GM12878 (cell line): ENCODE measurements around the gene ANKRD33B. TPM values are rescaled to one million over a fixed set of nuclear protein-coding genes. Genes with fewer than 3 reads are reported as not detected.

Source experiments
- ATAC-seq: fragments of 200-7000 bp; cut with Tn5 transposase; 3 replicates; pipeline ENCODE4 v1.9.1; 2020; ENCODE audit warnings: mild to moderate bottlenecking, moderate library complexity
- BruUV-seq: library from RNA; stranded (reverse); fragments of 400-500 nt; replicated peaks from 2 replicates; lab custom pipeline; 2021; lab: Mats Ljungman, UMichigan
- CTCF ChIA-PET: fragments of 300-600 bp; sonication (Branson Sonifier 250); formaldehyde crosslinking; extraction: SDS; loops from one replicate; lab custom pipeline; 2021; ENCODE audit warnings: inconsistent platforms; lab: Yijun Ruan, JAX
- POLR2A ChIA-PET: fragments of 350-600 bp; formaldehyde crosslinking; extraction: SDS; loops from one replicate; lab custom pipeline; 2021; ENCODE audit warnings: inconsistent platforms; lab: Charles Lee
- RAD21 ChIA-PET: fragments of 300-600 bp; sonication (Branson Sonifier 250); formaldehyde crosslinking; loops from one replicate; lab custom pipeline; 2023; ENCODE audit warnings: antibody characterized with exemption; ENCODE audit not compliant: unreplicated experiment; lab: Charles Lee
- SMC1A ChIA-PET: fragments of 300-600 bp; sonication (Branson Sonifier 250); formaldehyde crosslinking; loops from one replicate; lab custom pipeline; 2023; ENCODE audit not compliant: unreplicated experiment, uncharacterized antibody; lab: Charles Lee
- DNase-seq: peaks from one replicate; pipeline ENCODE4 v3.0.0-alpha.2; 2011; ENCODE audit warnings: low read depth, low spot score
- FAIRE-seq: peaks from 3 replicates; lab custom pipeline; 2011; peaks lifted over from hg19 to GRCh38; lab: Jason Lieb, UNC
- H2AFZ ChIP-seq: 2 replicates; pipeline ENCODE4 v1.6.0; 2011; ENCODE audit warnings: low read depth, low read length, control low read depth; ENCODE audit not compliant: control insufficient read depth
- H3K27ac ChIP-seq: 2 replicates; pipeline ENCODE4 v1.5.1; 2011; ENCODE audit warnings: control low read depth; ENCODE audit not compliant: control insufficient read depth, insufficient read depth
- H3K27me3 ChIP-seq, 2 experiments: replicated peaks in 1 of 2; 2 replicates each; pipeline versions ENCODE4 v1.6.0 to v1.6.1; 2011; ENCODE audit warnings: low read length in 1 of 2; ENCODE audit not compliant: control insufficient read depth in 2 of 2, insufficient read depth in 2 of 2
- H3K36me3 ChIP-seq, 2 experiments: 2 replicates each; pipeline ENCODE4 v1.5.1; 2011; ENCODE audit warnings: low read length in 1 of 2; ENCODE audit not compliant: control insufficient read depth in 2 of 2, insufficient read depth in 2 of 2
- H3K4me1 ChIP-seq: 2 replicates; pipeline ENCODE4 v1.6.1; 2011; ENCODE audit warnings: mild to moderate bottlenecking, low read length, moderate library complexity, mixed read lengths; ENCODE audit not compliant: control insufficient read depth, insufficient read depth
- H3K4me2 ChIP-seq: 2 replicates; pipeline ENCODE4 v1.6.0; 2011; ENCODE audit warnings: control low read depth; ENCODE audit not compliant: control insufficient read depth, insufficient read depth
- H3K4me3 ChIP-seq: fragments of 200-600 bp; sonication (generic); 2 replicates; pipeline ENCODE4 v1.5.1; 2016
- H3K79me2 ChIP-seq: 2 replicates; pipeline ENCODE4 v1.6.0; 2011; ENCODE audit warnings: low read length; ENCODE audit not compliant: control insufficient read depth, insufficient read depth
- H3K9ac ChIP-seq: 2 replicates; pipeline ENCODE4 v1.8.0; 2011; ENCODE audit warnings: low read length, control low read depth, mixed read lengths; ENCODE audit not compliant: control insufficient read depth, insufficient read depth
- H3K9me3 ChIP-seq: replicated peaks from 3 replicates; pipeline ENCODE4 v1.5.1; 2011; ENCODE audit warnings: mild to moderate bottlenecking, low read length; ENCODE audit not compliant: control insufficient read depth, insufficient read depth
- H4K20me1 ChIP-seq: 2 replicates; pipeline ENCODE4 v1.6.0; 2011; ENCODE audit not compliant: control insufficient read depth, insufficient read depth
- ATF7 ChIP-seq: fragments of 450-650 bp; IDR thresholded peaks from 2 replicates; pipeline ENCODE4 v1.6.1; 2016; ENCODE audit warnings: low read depth, mild to moderate bottlenecking
- BMI1 ChIP-seq: fragments of 450-650 bp; IDR thresholded peaks from 2 replicates; pipeline ENCODE4 v1.6.1; 2016; ENCODE audit warnings: mild to moderate bottlenecking, moderate library complexity, borderline replicate concordance
- CREB1 ChIP-seq: IDR thresholded peaks from 2 replicates; pipeline ENCODE4 v1.6.1; 2012; ENCODE audit warnings: low read depth, mild to moderate bottlenecking, inconsistent platforms
- ESRRA ChIP-seq: IDR thresholded peaks from 2 replicates; pipeline ENCODE4 v1.6.1; 2012; ENCODE audit warnings: mild to moderate bottlenecking, low read length, improper control_type of control experiment
- JUNB ChIP-seq: IDR thresholded peaks from 2 replicates; pipeline ENCODE4 v1.6.1; 2016; ENCODE audit warnings: antibody characterized with exemption, mild to moderate bottlenecking
- KDM1A ChIP-seq: fragments of 200-600 bp; sonication (generic); IDR thresholded peaks from 2 replicates; pipeline ENCODE4 v1.6.1; 2016; ENCODE audit warnings: borderline replicate concordance
- NR2C2 ChIP-seq: IDR thresholded peaks from 2 replicates; pipeline ENCODE4 v1.6.1; 2011; ENCODE audit warnings: borderline replicate concordance, low read depth; ENCODE audit not compliant: control insufficient read depth, insufficient read length
- RBBP5 ChIP-seq: fragments of 200-600 bp; sonication (generic); conservative IDR thresholded peaks from 2 replicates; pipeline ENCODE4 v1.6.1; 2016
- REST ChIP-seq: IDR thresholded peaks from 2 replicates; pipeline ENCODE4 v1.6.1; 2012; ENCODE audit warnings: mild to moderate bottlenecking, low read depth, low read length
- SREBF1 ChIP-seq: IDR thresholded peaks from 2 replicates; pipeline ENCODE4 v1.6.1; 2012; ENCODE audit warnings: mild to moderate bottlenecking, low read length
- TARDBP ChIP-seq: IDR thresholded peaks from 2 replicates; pipeline ENCODE4 v1.6.1; 2016; ENCODE audit warnings: borderline replicate concordance
- TBL1XR1 ChIP-seq: IDR thresholded peaks from 2 replicates; pipeline ENCODE4 v1.6.1; 2012; ENCODE audit warnings: low read depth, low read length, improper control_type of control experiment
- YY1 ChIP-seq: IDR thresholded peaks from 2 replicates; pipeline ENCODE4 v1.6.1; 2011; ENCODE audit warnings: low read depth, mild to moderate bottlenecking, low read length
- ZBTB11 ChIP-seq: fragments of 450-650 bp; formaldehyde crosslinking; IDR thresholded peaks from 2 replicates; pipeline ENCODE4 v1.5.0; 2022; ENCODE audit warnings: mild to moderate bottlenecking, missing genetic modification characterization
- ZNF384 ChIP-seq: IDR thresholded peaks from 2 replicates; pipeline ENCODE4 v1.6.1; 2012; ENCODE audit warnings: low read depth, mild to moderate bottlenecking, low read length, improper control_type of control experiment, borderline replicate concordance
- WGBS: methylation state at CpG from one replicate; pipeline ENCODE4 v1.1.6; 2016; ENCODE audit warnings: low lambda C conversion rate; ENCODE audit not compliant: insufficient replicate concordance, insufficient coverage; ENCODE audit errors: missing lambda C conversion rate; 5-methylcytosine and 5-hydroxymethylcytosine counted together
- in situ Hi-C: fragments of 300-500 bp; cut with MboI; formaldehyde crosslinking; loops from 9 replicates; pipeline ENCODE4 v1.14.3; 2018; ENCODE audit warnings: mixed read lengths
- intact Hi-C: fragments of 100-400 bp; cut with micrococcal nuclease; formaldehyde crosslinking; loops from one replicate; pipeline ENCODE4 v1.14.2; 2022; ENCODE audit not compliant: unreplicated experiment
- polyA plus RNA-seq, 11 experiments: library from polyadenylated mRNA; depleted of rRNA in 4 of 11; unstranded in 6 of 11; stranded (reverse) in 5 of 11; fragments of >200 nt; fragmentation: Nextera tagmentation in 4 of 11; fragmentation: Illumina TruSeq in 1 of 11; extraction: Ambion mirVana in 4 of 11; extraction: Trizol in 1 of 11; gene quantifications; 1 replicate in 1 of 11; 2 replicates in 10 of 11; pipeline versions ENCODE4 v1.2.1 to v1.2.3, GENCODE V29; 2011 to 2016; ENCODE audit warnings: inconsistent platforms in 2 of 11, missing spikeins in 2 of 11, low read depth in 1 of 11
- total RNA-seq, 4 experiments: library from RNA; depleted of rRNA in 3 of 4; stranded (reverse); fragments of >200 nt in 3 of 4; fragmentation: Illumina TruSeq in 1 of 4; extraction: Trizol in 1 of 4; gene quantifications; 2 replicates each; pipeline versions ENCODE4 v1.2.1 to v1.2.3, GENCODE V29; 2013 to 2021

ANKRD33B gene
- total and polyA plus RNA-seq, 10 of the 15 experiments (the other 5 are each of a cell fraction or from before 2014, with no cell fraction given): 4.9 to 61.6 (median 15.6) TPM

GRCh38 chr5:10667431-10668057 lies 103.7 kb downstream of the ANKRD33B start:
- TF ChIP-seq YY1: no peak
- no peak for TF ChIP-seq REST
- no peak for TF ChIP-seq KDM1A
- TF ChIP-seq JUNB: no peak
- no peak for TF ChIP-seq ESRRA
- no peak for TF ChIP-seq ATF7
- no peak for TF ChIP-seq NR2C2
- no peak for TF ChIP-seq TARDBP
- no peak for TF ChIP-seq SREBF1
- TF ChIP-seq RBBP5: no peak
- TF ChIP-seq TBL1XR1: no peak
- TF ChIP-seq CREB1: no peak
- TF ChIP-seq ZBTB11: no peak
- TF ChIP-seq BMI1: no peak
- TF ChIP-seq ZNF384: no peak
- DNase-seq (no peak), FAIRE-seq (no peak), ATAC-seq (no peak)
- intact Hi-C loops (no loop called here), in situ Hi-C loops (no loop called here)
- Histone ChIP-seq H3K27me3 (no peaks in the 10 kb centered on the region), H3K4me2 (no peak overlapping the region), H4K20me1 (no peaks in the 10 kb centered on the region), H3K9ac (no peak overlapping the region), H3K4me1 (no peaks in the 10 kb centered on the region), H2AFZ (no peak overlapping the region), H3K36me3 (no peaks in the 10 kb centered on the region), H3K4me3 (no peak overlapping the region), H3K9me3 (no peaks in the 10 kb centered on the region), H3K27ac (no peak overlapping the region), H3K79me2 (no peaks in the 10 kb centered on the region)
- POLR2A ChIA-PET: interaction anchor here (0.8 kb wide), 1 partner anchor 23 kb away, joined by 3 read pairs; no protein-coding TSS in a partner anchor
- SMC1A ChIA-PET: interaction anchor here (1.0 to 1.5 kb wide), 4 partner anchors 11 to 215 kb away, joined by 3 to 5 read pairs (median 4); no protein-coding TSS in a partner anchor
- 74% methylated on average over 6 of the region's 6 CpGs for WGBS
- RAD21 ChIA-PET: interaction anchor here (1.4 kb wide), 1 partner anchor 34 kb away, joined by 3 read pairs; no protein-coding TSS in a partner anchor
- BruUV-seq: no TSS peak
- CTCF ChIA-PET: interaction anchor here (0.9 to 1.2 kb wide), 2 partner anchors 10 to 214 kb away, joined by 3 read pairs; no protein-coding TSS in a partner anchor
